H1 (cell line): ENCODE data around the gene NIN. TPM values are rescaled to one million over a fixed set of nuclear protein-coding genes. Genes with fewer than 3 reads are reported as not detected.

Source experiments
- CTCF ChIA-PET: fragments of 300-600 bp; sonication (Branson Sonifier 250); formaldehyde crosslinking; loops from one replicate; lab custom pipeline; 2021; ENCODE audit not compliant: partially characterized antibody; lab: Charles Lee
- POLR2A ChIA-PET: fragments of 300-600 bp; sonication (Branson Sonifier 250); formaldehyde crosslinking; loops from one replicate; lab custom pipeline; 2021; ENCODE audit warnings: inconsistent platforms; ENCODE audit not compliant: partially characterized antibody; lab: Charles Lee
- DNase-seq, 2 experiments: peaks; one replicate each; pipeline versions ENCODE4 v3.0.0 to v3.0.0-alpha.2; 2010 to 2022; ENCODE audit warnings: low spot score in 2 of 2, low read depth in 1 of 2, mixed read lengths in 1 of 2
- FAIRE-seq: peaks from 2 replicates; lab custom pipeline; 2011; peaks lifted over from hg19 to GRCh38; lab: Jason Lieb, UNC
- H2AFZ ChIP-seq: 2 replicates; pipeline ENCODE4 v1.8.1; 2012; ENCODE audit warnings: low read length, inconsistent platforms
- H2AK5ac ChIP-seq: 2 replicates; pipeline ENCODE4 v1.6.1; 2013; ENCODE audit warnings: low read depth, low read length
- H2BK120ac ChIP-seq: replicated peaks from 2 replicates; pipeline ENCODE3; 2013; ENCODE audit warnings: low read depth, low read length, inconsistent platforms
- H2BK12ac ChIP-seq: 2 replicates; pipeline ENCODE4 v1.6.1; 2013; ENCODE audit warnings: low read depth, low read length
- H2BK15ac ChIP-seq: 2 replicates; pipeline ENCODE4 v1.6.1; 2013; ENCODE audit warnings: low read length
- H2BK20ac ChIP-seq: 2 replicates; pipeline ENCODE4 v1.6.1; 2013; ENCODE audit warnings: low read length
- H2BK5ac ChIP-seq: 2 replicates; pipeline ENCODE4 v1.6.1; 2013; ENCODE audit warnings: low read depth, low read length
- H3K14ac ChIP-seq: 2 replicates; pipeline ENCODE4 v1.6.1; 2013; ENCODE audit warnings: inconsistent platforms; ENCODE audit not compliant: insufficient read length
- H3K18ac ChIP-seq: 2 replicates; pipeline ENCODE4 v1.6.1; 2013; ENCODE audit warnings: low read length; ENCODE audit errors: extremely low read depth
- H3K23ac ChIP-seq: 2 replicates; pipeline ENCODE4 v1.6.1; 2013; ENCODE audit warnings: inconsistent platforms; ENCODE audit not compliant: insufficient read length
- H3K23me2 ChIP-seq: 2 replicates; pipeline ENCODE4 v1.6.1; 2013; ENCODE audit warnings: low read depth, low read length
- H3K27ac ChIP-seq: 2 replicates; pipeline ENCODE4 v1.6.1; 2011; ENCODE audit warnings: low read depth, low read length, inconsistent platforms
- H3K27me3 ChIP-seq, 4 experiments: replicated peaks in 1 of 4; 1 replicate in 1 of 4; 2 replicates in 3 of 4; pipeline versions ENCODE4 v1.6.1 to v1.8.1; 2011 to 2013; ENCODE audit warnings: low read length in 3 of 4, mild to moderate bottlenecking in 3 of 4, inconsistent platforms in 2 of 4, mixed read lengths in 2 of 4, moderate library complexity in 1 of 4; ENCODE audit not compliant: control insufficient read depth in 3 of 4, insufficient read depth in 3 of 4; ENCODE audit errors: extremely low read depth in 1 of 4
- H3K36me3 ChIP-seq, 4 experiments: 2 replicates each; pipeline versions ENCODE4 v1.6.1 to v1.8.1; 2011 to 2013; ENCODE audit warnings: mild to moderate bottlenecking in 4 of 4, low read length in 3 of 4, moderate library complexity in 2 of 4, control low read depth in 1 of 4, inconsistent platforms in 1 of 4; ENCODE audit not compliant: insufficient read depth in 4 of 4, control insufficient read depth in 2 of 4
- H3K4ac ChIP-seq: replicated peaks from 2 replicates; pipeline ENCODE3; 2013; ENCODE audit warnings: low read length, low read depth, mixed read lengths, inconsistent platforms; ENCODE audit not compliant: insufficient read length
- H3K4me1 ChIP-seq, 4 experiments: replicated peaks in 1 of 4; 1 replicate in 1 of 4; 2 replicates in 3 of 4; pipeline versions ENCODE4 v1.6.1 to v1.8.1; 2011 to 2013; ENCODE audit warnings: low read length in 3 of 4, inconsistent platforms in 2 of 4, mixed read lengths in 1 of 4; ENCODE audit not compliant: insufficient read depth in 4 of 4, control insufficient read depth in 3 of 4
- H3K4me2 ChIP-seq, 2 experiments: 2 replicates each; pipeline versions ENCODE4 v1.6.1 to v1.8.1; 2011 to 2013; ENCODE audit warnings: low read depth in 2 of 2, low read length in 2 of 2, control low read depth in 1 of 2, inconsistent platforms in 1 of 2, mild to moderate bottlenecking in 1 of 2; ENCODE audit not compliant: insufficient read depth in 1 of 2
- H3K4me3 ChIP-seq, 4 experiments: fragments of 200-600, 300-600 bp in 1 of 4; sonication (generic), shearing (Covaris generic), sonication (Bioruptor Twin) in 1 of 4; 2 replicates each; pipeline versions ENCODE4 v1.5.1 to v1.8.1; 2011 to 2016; ENCODE audit warnings: low read length in 4 of 4, low read depth in 3 of 4, control low read depth in 2 of 4, inconsistent platforms in 2 of 4, mild to moderate bottlenecking in 2 of 4, mixed read lengths in 1 of 4, moderate library complexity in 1 of 4; ENCODE audit not compliant: insufficient read depth in 2 of 4; ENCODE audit errors: extremely low read depth in 1 of 4
- H3K56ac ChIP-seq: replicated peaks from 2 replicates; pipeline ENCODE3; 2013; ENCODE audit warnings: low read depth, mild to moderate bottlenecking, mixed read lengths, low read length, inconsistent platforms; ENCODE audit not compliant: insufficient read length
- H3K79me1 ChIP-seq: 2 replicates; pipeline ENCODE4 v1.6.1; 2013; ENCODE audit warnings: low read depth, low read length, control low read depth
- H3K79me2 ChIP-seq, 2 experiments: 2 replicates each; pipeline versions ENCODE4 v1.6.1 to v1.8.1; 2012 to 2013; ENCODE audit warnings: low read length in 2 of 2, mild to moderate bottlenecking in 2 of 2, inconsistent platforms in 1 of 2; ENCODE audit not compliant: insufficient read depth in 2 of 2, control insufficient read depth in 1 of 2
- H3K9ac ChIP-seq, 4 experiments: replicated peaks in 1 of 4; 1 replicate in 1 of 4; 2 replicates in 3 of 4; pipeline versions ENCODE4 v1.6.1 to v1.8.1; 2011 to 2013; ENCODE audit warnings: low read depth in 3 of 4, low read length in 3 of 4, control low read depth in 2 of 4, mild to moderate bottlenecking in 2 of 4, moderate library complexity in 2 of 4, inconsistent platforms in 1 of 4; ENCODE audit errors: extremely low read depth in 1 of 4
- H3K9me3 ChIP-seq, 2 experiments: 2 replicates each; pipeline versions ENCODE4 v1.6.1 to v1.8.1; 2012 to 2013; ENCODE audit warnings: mild to moderate bottlenecking in 2 of 2, moderate library complexity in 2 of 2, control low read depth in 1 of 2, inconsistent platforms in 1 of 2, low read depth in 1 of 2, low read length in 1 of 2, mixed read lengths in 1 of 2; ENCODE audit not compliant: insufficient read depth in 2 of 2
- H4K20me1 ChIP-seq, 2 experiments: replicated peaks in 1 of 2; 2 replicates each; pipeline versions ENCODE3 to v1.8.1; 2011 to 2013; ENCODE audit warnings: inconsistent platforms in 2 of 2, low read length in 2 of 2, mild to moderate bottlenecking in 1 of 2; ENCODE audit not compliant: insufficient read depth in 2 of 2, control insufficient read depth in 1 of 2
- H4K5ac ChIP-seq: 2 replicates; pipeline ENCODE4 v1.6.1; 2013; ENCODE audit warnings: low read length, low read depth, mixed read lengths, inconsistent platforms; ENCODE audit not compliant: insufficient read length
- H4K8ac ChIP-seq: 2 replicates; pipeline ENCODE4 v1.8.0; 2013; ENCODE audit warnings: mild to moderate bottlenecking, moderate library complexity, low read length, inconsistent platforms; ENCODE audit not compliant: insufficient read depth; ENCODE audit errors: extremely low read depth
- H4K91ac ChIP-seq: replicated peaks from 2 replicates; pipeline ENCODE3; 2013; ENCODE audit warnings: low read length, mixed read lengths, inconsistent platforms; ENCODE audit not compliant: insufficient read length
- ATF3 ChIP-seq: IDR thresholded peaks from 2 replicates; pipeline ENCODE4 v1.6.1; 2011; ENCODE audit warnings: low read depth, mild to moderate bottlenecking, low read length; ENCODE audit not compliant: insufficient read depth
- CHD2 ChIP-seq: IDR thresholded peaks from 2 replicates; pipeline ENCODE4 v1.6.1; 2012; ENCODE audit warnings: low read length, improper control_type of control experiment
- EP300 ChIP-seq, 2 experiments: IDR thresholded peaks; 1 replicate in 1 of 2; 2 replicates in 1 of 2; pipeline ENCODE4 v1.6.1; 2011 to 2012; ENCODE audit warnings: low read depth in 2 of 2, low read length in 2 of 2, mild to moderate bottlenecking in 2 of 2, borderline replicate concordance in 1 of 2, inconsistent platforms in 1 of 2, moderate library complexity in 1 of 2
- FOSL1 ChIP-seq: IDR thresholded peaks from 2 replicates; pipeline ENCODE4 v1.6.1; 2011; ENCODE audit warnings: mild to moderate bottlenecking, low read depth, low read length, moderate library complexity; ENCODE audit not compliant: insufficient read depth
- JUN ChIP-seq: IDR thresholded peaks from 2 replicates; pipeline ENCODE4 v1.6.1; 2011; ENCODE audit warnings: low read depth, mild to moderate bottlenecking, improper control_type of control experiment, low read length
- JUND ChIP-seq: IDR thresholded peaks from 2 replicates; pipeline ENCODE4 v1.6.1; 2011; ENCODE audit warnings: mild to moderate bottlenecking, improper control_type of control experiment, low read length
- PHF8 ChIP-seq: fragments of 200-600 bp; sonication (generic); conservative IDR thresholded peaks from 2 replicates; pipeline ENCODE4 v1.7.1; 2012; ENCODE audit warnings: low read depth, mild to moderate bottlenecking, inconsistent platforms, low read length, moderate library complexity
- POLR2A ChIP-seq, 2 experiments: IDR thresholded peaks; 1 replicate in 1 of 2; 2 replicates in 1 of 2; pipeline ENCODE4 v1.6.1; 2011; ENCODE audit warnings: low read depth in 2 of 2, low read length in 2 of 2, mild to moderate bottlenecking in 2 of 2; ENCODE audit errors: control extremely low read depth in 1 of 2
- POLR2AphosphoS5 ChIP-seq: IDR thresholded peaks from 2 replicates; pipeline ENCODE4 v1.6.1; 2011; ENCODE audit warnings: low read depth, low read length
- RBBP5 ChIP-seq: IDR thresholded peaks from 2 replicates; pipeline ENCODE4 v1.7.1; 2012; ENCODE audit warnings: low read depth, mild to moderate bottlenecking, inconsistent platforms, low read length, moderate library complexity, borderline replicate concordance
- RXRA ChIP-seq: IDR thresholded peaks from 2 replicates; pipeline ENCODE4 v1.6.1; 2011; ENCODE audit warnings: low read depth, mild to moderate bottlenecking, low read length, moderate library complexity; ENCODE audit not compliant: insufficient read depth
- SP2 ChIP-seq: IDR thresholded peaks from 2 replicates; pipeline ENCODE4 v1.6.1; 2012; ENCODE audit warnings: mild to moderate bottlenecking, low read length, inconsistent platforms
- whole genome bisulfite sequencing, 2 experiments: shearing (Covaris generic) in 1 of 2; methylation state at CpG; one replicate each; pipeline versions ENCODE4 v1.1.6 to v1.1.7; 2013 to 2015; ENCODE audit warnings: low lambda C conversion rate in 2 of 2, mixed read lengths in 2 of 2, inconsistent platforms in 1 of 2, low coverage in 1 of 2, missing lambda C conversion rate in 1 of 2; ENCODE audit not compliant: insufficient replicate concordance in 2 of 2, insufficient coverage in 1 of 2, insufficient read length in 1 of 2; ENCODE audit errors: extremely low coverage in 1 of 2, missing lambda C conversion rate in 1 of 2; 5-methylcytosine and 5-hydroxymethylcytosine counted together
- polyA plus RNA-seq, 7 experiments: library from polyadenylated mRNA; depleted of rRNA in 3 of 7; stranded (reverse) in 5 of 7; unstranded in 2 of 7; fragments of >200 nt in 5 of 7; fragments of 200-250 nt in 2 of 7; gene quantifications; 1 replicate in 5 of 7; 2 replicates in 1 of 7; 4 replicates in 1 of 7; pipeline versions ENCODE4 v1.2.1 to v1.2.3, GENCODE V29; 2011 to 2013; ENCODE audit warnings: missing spikeins in 2 of 7, mixed read lengths in 2 of 7
- total RNA-seq: library from RNA; stranded (reverse); fragmentation: NEBNext Ultra II Directional; extraction: Animal tissue kit (Norgen Biotek cat#: 25700); gene quantifications from 2 replicates; pipeline ENCODE4 v1.2.1, GENCODE V29; 2021

The NIN gene
- total and polyA plus RNA-seq, 2 of the 8 experiments (the other 6 are each of a cell fraction or from before 2014, with no cell fraction given): 3.2 to 21.3 TPM

GRCh38 chr14:50871228-50871627, 40.3 kb upstream of the NIN start:
- Histone ChIP-seq H2AK5ac (no peak overlapping the region), H4K5ac (no peak overlapping the region), H2BK5ac (no peak overlapping the region), H2BK12ac (no peak overlapping the region), H2BK120ac (no peak overlapping the region), H3K4me1 (peaks cover 0 to 3% (median 1%) of the 10 kb centered on the region in 4 experiments; a peak in 1 of 7 replicates), H3K4me2 (peak overlapping the region in 1 of 2 experiments; percentile 14; a peak in 2 of 4 replicates), H3K56ac (no peak overlapping the region), H3K4me3 (peak overlapping the region in 1 of 4 experiments; percentile 59; a peak in 2 of 8 replicates), H2BK20ac (no peak overlapping the region), H3K9me3 (no peaks in the 10 kb centered on the region), H3K36me3 (no peaks in the 10 kb centered on the region), H3K27ac (no peak overlapping the region), H3K79me1 (no peaks in the 10 kb centered on the region), H3K14ac (no peak overlapping the region), H3K23ac (no peak overlapping the region), H4K20me1 (no peaks in the 10 kb centered on the region), H3K9ac (no peak overlapping the region), H4K91ac (no peak overlapping the region), H3K18ac (no peak overlapping the region), H3K27me3 (peaks cover 3 to 24% (median 15%) of the 10 kb centered on the region in 4 experiments; a peak in 6 of 7 replicates), H2AFZ (no peak overlapping the region), H2BK15ac (no peak overlapping the region), H4K8ac (no peak overlapping the region), H3K23me2 (peaks cover 2% of the 10 kb centered on the region; the same call in 1 of the 2 replicates), H3K79me2 (no peaks in the 10 kb centered on the region), H3K4ac (no peak overlapping the region)
- CTCF ChIA-PET: interaction anchor here (0.9 to 3.7 kb wide), 4 partner anchors 10 to 151 kb away, joined by 3 to 15 read pairs (median 4); no protein-coding TSS in a partner anchor
- 74% methylated on average over 5 of the region's 5 CpGs; no CpG with 5 or more reads in 1 of the 2 experiments for WGBS, 2 experiments
- POLR2A ChIA-PET: interaction anchor here (0.8 to 1.5 kb wide), 4 partner anchors 11 to 43 kb away, joined by 3 read pairs; no protein-coding TSS in a partner anchor
- DNase-seq: peak in 1 of 2 experiments; percentile 46
- no peak for FAIRE-seq
- no peak for TF ChIP-seq SP2
- no peak for TF ChIP-seq EP300 (IDR thresholded peaks at IDR 0.05; ENCODE audit: borderline replicate concordance in 1 of 2, low read depth in 2 of 2, low read length in 2 of 2)
- no peak for TF ChIP-seq ATF3
- TF ChIP-seq PHF8: no peak
- no peak for TF ChIP-seq CHD2
- TF ChIP-seq POLR2AphosphoS5: no peak
- no peak for TF ChIP-seq FOSL1
- no peak for TF ChIP-seq RXRA
- TF ChIP-seq JUN: no peak
- no peak for TF ChIP-seq JUND
- TF ChIP-seq RBBP5: no peak
- TF ChIP-seq POLR2A (IDR thresholded peaks at IDR 0.05; ENCODE audit: control extremely low read depth in 1 of 2, low read depth in 2 of 2, low read length in 2 of 2): no peak
